ENCODE data around the gene TP53BP2. TPM values are rescaled to one million over a fixed set of nuclear protein-coding genes. Genes with fewer than 3 reads are reported as not detected.
A peak's percentile ranks its signal among the peaks of the same experiment; 100 is the strongest.
"Not testable (repeated sequence)": the region's sequence is repeated elsewhere in the genome, so short reads cannot be mapped to it uniquely, and the experiment has no call there.

Gene TP53BP2
- total RNA-seq, 1 experiment from 2014 or later = 40.4 TPM

DNA sequence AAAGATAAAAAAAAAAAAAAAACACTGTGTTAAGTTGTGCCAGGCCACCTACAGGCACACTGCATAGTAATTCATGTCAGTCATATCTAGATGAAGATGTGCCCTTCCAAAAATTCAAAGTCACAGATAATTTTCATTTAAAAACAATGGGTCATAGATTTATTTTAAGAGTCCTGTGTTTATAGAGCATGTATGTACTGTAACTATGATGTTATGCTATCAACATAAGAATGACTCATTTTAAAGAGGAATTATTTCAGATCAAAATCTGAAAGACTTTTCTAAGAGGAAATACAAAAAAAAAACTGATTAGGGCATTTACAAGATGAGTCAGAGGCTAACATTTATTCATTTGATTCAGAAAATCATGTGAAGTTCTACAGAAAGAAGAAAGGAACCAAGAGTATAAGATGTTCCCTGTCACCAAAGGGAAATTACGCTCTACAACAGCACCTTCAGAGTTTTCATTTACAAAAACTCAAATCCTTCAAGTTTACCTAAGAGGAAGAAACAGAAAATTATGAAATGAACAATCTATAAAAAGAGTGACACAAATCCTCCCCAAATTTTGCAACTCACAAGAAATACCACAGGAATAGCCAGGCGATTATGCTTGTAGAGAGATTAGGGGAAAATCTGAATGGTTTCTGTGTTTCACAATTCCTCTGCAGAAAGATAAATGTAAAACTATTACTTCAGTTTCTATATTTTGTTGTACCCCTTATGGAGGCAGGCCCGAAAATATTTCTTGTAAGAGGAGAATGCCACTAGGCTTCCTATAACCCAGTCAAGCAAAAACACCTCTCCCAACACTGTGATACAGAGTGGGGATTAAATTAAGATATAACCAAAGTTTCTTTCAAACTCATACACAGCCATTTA lies 13.8 kb downstream of the TP53BP2 start:
- Histone ChIP-seq H3K9me3 (replicated peaks) (no peaks in the 10 kb centered on the region), H3K4me1 (replicated peaks) (peaks cover 45% of the 10 kb centered on the region), H3K4me3 (no peak overlapping the region), H3K36me3 (no peaks in the 10 kb centered on the region), H3K27me3 (replicated peaks) (no peaks in the 10 kb centered on the region), H3K27ac (peak overlapping the region; percentile 74)
- DNase-seq (ENCODE audit: low read depth in 1 of 2, low spot score in 2 of 2) = peak in 1 of 2 experiments; percentile 69

DNA sequence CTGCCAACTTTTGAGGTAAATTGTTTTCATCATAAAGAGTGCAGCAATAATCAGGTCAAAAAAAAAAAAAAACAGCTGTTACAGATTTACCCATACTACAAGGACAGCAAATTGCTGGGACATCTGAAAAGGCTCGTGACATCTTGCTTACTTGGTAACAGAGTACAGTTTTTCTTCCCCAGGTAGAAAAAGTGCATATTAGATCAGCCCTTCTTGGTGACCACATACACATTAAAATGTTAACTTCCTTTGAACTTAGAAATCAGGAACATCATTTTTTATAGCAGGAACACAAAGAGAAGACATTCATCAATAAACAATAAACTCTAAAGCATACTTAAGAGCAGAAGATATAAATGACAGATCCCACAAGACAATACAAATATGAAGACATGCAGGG lies 16.1 kb downstream of the TP53BP2 start:
- Histone ChIP-seq H3K36me3 (no peaks in the 10 kb centered on the region), H3K4me3 (no peak overlapping the region), H3K27me3 (replicated peaks) (no peaks in the 10 kb centered on the region), H3K27ac (no peak overlapping the region), H3K4me1 (replicated peaks) (peaks cover 25% of the 10 kb centered on the region), H3K9me3 (replicated peaks) (no peaks in the 10 kb centered on the region)
- DNase-seq (ENCODE audit: low read depth in 1 of 2, low spot score in 2 of 2) = no peak

DNA sequence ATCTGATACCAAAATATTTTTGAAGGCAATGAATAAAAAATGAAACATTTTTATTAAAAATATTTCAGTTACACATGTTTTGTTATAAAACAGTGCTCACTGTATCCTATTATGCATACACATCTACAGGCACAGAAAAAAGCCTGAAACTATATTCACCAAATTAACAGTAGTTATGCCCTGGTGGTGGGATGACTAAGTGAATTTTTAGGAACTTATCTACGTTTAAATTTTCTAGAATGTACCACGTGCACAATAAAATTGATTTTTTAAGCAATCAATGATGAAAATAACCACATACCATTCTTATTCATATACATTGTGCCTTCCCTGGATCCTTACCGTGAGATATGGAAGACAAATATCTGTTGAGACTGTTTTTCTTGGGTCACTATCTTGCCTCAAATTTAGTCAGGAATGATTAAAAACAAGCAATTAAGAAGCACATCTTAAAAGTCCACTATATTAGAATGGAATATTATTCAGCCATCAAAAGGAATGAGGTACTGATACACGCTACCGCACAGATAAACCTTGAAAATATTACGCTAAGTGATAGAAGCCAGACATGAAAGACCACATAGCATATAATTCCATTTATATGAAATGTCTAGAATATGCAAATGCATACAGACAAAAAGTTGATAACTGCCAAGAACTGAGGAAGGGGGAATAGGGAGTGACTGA lies 17.4 kb downstream of the TP53BP2 start:
- H3K9me3 ChIP-seq (replicated peaks) = no peaks in the 10 kb centered on the region
- no peak overlapping the region for H3K27ac ChIP-seq

DNA sequence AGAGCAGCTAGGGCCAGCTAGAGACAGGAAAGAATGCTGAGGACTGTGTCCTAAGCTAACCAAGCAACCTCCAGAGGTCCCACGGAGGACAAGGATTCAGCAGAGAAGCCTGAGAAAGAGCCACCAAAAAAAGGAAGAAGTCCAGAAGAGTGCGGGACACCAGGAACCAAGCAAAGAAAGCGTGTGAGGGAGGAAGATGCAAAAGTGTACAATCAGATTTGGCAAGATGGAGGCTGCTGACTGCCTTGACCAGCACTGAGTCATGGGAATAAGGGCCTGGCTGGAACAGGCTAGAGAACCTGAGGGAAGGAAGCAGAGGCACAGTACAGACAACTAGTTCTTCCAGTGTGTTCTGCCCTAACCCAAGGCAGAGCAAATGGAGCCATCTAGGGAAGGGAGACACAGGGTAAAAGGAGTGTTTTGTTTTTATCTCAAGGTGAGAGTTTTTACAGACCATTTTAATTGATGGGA lies 18.5 kb downstream of the TP53BP2 start:
- no peak for DNase-seq (ENCODE audit: low read depth in 1 of 2, low spot score in 2 of 2)
- no peaks in the 10 kb centered on the region for H3K27me3 ChIP-seq (replicated peaks)
- H3K27ac ChIP-seq = no peak overlapping the region
- no peaks in the 10 kb centered on the region for H3K9me3 ChIP-seq (replicated peaks)
- H3K4me3 ChIP-seq = no peak overlapping the region
- no peaks in the 10 kb centered on the region for H3K36me3 ChIP-seq
- H3K4me1 ChIP-seq (replicated peaks) = peaks cover 3% of the 10 kb centered on the region

More for the DNA sequence above, 17.4 kb downstream of the TP53BP2 start:
- H3K27me3 ChIP-seq (replicated peaks) = no peaks in the 10 kb centered on the region
- H3K4me1 ChIP-seq (replicated peaks) = peaks cover 11% of the 10 kb centered on the region
- no peak overlapping the region for H3K4me3 ChIP-seq
- no peaks in the 10 kb centered on the region for H3K36me3 ChIP-seq
- no peak for DNase-seq (ENCODE audit: low read depth in 1 of 2, low spot score in 2 of 2)

DNA sequence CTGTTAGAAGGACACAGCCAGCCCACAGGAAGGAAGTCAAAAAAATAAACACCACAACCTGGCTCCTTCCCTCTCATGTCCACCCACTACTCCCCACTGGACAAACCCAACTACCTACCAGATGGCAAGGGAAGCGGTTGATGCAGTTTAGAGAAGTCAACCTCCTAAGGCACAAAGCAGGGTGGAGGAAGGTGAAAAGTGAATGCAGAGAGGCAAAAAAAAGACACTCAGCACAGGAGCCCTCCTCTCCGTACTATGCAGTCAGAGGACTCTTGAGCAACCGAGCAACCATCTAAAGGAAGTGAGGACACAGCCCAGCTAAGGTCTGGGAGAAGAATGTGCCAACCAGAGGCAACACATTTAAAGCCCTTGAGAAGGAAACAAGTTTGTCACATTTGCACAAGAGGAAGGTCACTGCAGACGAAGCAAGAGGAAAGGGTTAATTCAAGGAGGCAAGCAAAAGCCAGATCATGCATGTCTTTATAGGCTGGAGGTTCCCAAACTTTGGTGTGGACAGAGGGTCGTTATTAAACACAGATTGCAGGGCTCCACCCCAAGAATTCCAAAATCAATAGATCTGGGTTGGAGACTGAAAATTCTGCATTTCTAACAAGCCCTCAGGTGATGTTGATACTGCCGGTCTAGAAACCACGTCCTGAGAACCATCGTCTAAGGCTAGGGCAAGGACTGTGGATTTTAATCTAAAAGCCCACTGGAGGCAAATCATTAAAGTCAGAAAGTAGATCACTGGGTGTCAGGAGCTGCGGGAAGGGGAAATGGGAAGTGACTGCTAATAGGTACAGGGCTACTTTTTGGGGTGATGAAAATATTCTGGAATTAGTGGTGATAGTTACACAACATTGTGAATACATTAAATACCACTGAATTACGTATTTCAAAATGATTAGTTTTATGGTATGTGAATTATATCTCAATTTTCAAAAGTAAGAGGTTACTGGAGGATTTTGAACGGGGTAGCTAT lies 19.7 kb downstream of the TP53BP2 start:
- no peaks in the 10 kb centered on the region for H3K4me1 ChIP-seq (replicated peaks)
- no peaks in the 10 kb centered on the region for H3K9me3 ChIP-seq (replicated peaks)
- 0 out of 2 replicates have a peak, but pooled peaks cover 1% of the 10 kb centered on the region for H3K36me3 ChIP-seq
- H3K27me3 ChIP-seq (replicated peaks) = no peaks in the 10 kb centered on the region
- DNase-seq (ENCODE audit: low read depth in 1 of 2, low spot score in 2 of 2) = no peak
- no peak overlapping the region for H3K4me3 ChIP-seq
- H3K27ac ChIP-seq = no peak overlapping the region

DNA sequence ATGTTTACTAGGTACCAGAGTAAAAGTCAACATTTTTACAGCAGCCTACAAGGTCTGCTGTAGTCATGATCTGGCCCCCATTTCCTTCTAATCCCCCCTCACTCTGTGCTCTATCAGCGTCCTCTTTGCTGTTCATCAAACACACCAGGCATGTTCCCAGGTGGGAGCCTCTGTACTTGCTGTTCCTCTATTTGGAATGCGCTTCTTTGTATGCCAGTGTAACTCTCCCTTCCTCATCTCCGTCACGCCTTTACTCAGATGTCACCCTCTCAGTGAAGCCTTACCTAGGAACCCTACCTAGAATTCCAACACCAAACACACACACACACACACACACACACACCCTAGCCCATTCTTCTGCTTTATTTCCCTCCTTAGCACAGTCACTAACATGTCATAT lies 21.0 kb downstream of the TP53BP2 start:
- no peak overlapping the region for H3K27ac ChIP-seq
- H3K36me3 ChIP-seq = peaks cover 5% of the 10 kb centered on the region; the same call in 1 of the 2 replicates
- H3K4me1 ChIP-seq (replicated peaks) = peaks cover 9% of the 10 kb centered on the region
- no peaks in the 10 kb centered on the region for H3K27me3 ChIP-seq (replicated peaks)
- no peak for DNase-seq (ENCODE audit: low read depth in 1 of 2, low spot score in 2 of 2)
- no peak overlapping the region for H3K4me3 ChIP-seq
- no peaks in the 10 kb centered on the region for H3K9me3 ChIP-seq (replicated peaks)

DNA sequence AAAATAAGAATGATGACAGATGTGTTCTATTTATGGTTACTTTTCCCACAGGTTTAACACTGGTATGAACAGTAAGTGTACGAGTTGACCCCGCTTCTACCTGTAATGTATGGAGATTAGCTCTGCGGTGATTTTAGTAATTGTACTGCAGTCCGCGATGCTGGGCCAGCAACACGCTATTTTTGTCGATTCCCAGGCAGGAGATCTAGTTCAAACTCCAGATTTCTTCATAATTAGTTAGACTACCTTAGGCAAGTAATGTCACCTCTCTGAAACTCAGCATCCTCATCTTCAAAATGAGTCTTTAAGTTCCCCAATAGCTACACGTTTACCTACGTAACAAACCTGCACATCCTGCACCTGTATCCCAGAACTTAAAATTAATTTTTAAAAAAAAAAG lies 21.5 kb downstream of the TP53BP2 start:
- H3K27ac ChIP-seq = no peak overlapping the region
- H3K27me3 ChIP-seq (replicated peaks) = no peaks in the 10 kb centered on the region
- peaks cover 5% of the 10 kb centered on the region; the same call in 1 of the 2 replicates for H3K36me3 ChIP-seq
- H3K4me1 ChIP-seq (replicated peaks) = peaks cover 13% of the 10 kb centered on the region
- no peaks in the 10 kb centered on the region for H3K9me3 ChIP-seq (replicated peaks)
- H3K4me3 ChIP-seq = no peak overlapping the region
- DNase-seq (ENCODE audit: low read depth in 1 of 2, low spot score in 2 of 2) = no peak

DNA sequence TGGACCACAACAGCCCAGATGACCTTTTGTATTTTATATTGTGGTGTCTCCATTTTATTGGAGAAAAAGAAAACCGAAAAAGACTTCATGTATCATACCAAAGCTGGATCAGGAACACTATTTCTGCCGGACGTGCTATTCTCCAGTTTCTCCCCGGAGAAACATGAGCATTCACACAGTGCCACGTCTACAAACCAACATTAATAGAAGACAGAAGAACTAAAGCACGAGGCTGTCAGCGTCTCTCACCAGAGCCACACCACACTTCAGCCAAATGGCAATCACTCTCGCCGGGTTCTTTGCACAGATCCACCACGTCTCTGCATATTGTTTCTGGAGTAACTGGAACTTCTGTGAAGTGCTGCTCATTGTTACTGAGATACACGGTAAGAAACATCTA lies 24.8 kb downstream of the TP53BP2 start:
- peaks cover 21% of the 10 kb centered on the region for H3K4me1 ChIP-seq (replicated peaks)
- no peaks in the 10 kb centered on the region for H3K9me3 ChIP-seq (replicated peaks)
- H3K27me3 ChIP-seq (replicated peaks) = no peaks in the 10 kb centered on the region
- no peak for DNase-seq (ENCODE audit: low read depth in 1 of 2, low spot score in 2 of 2)
- no peak overlapping the region for H3K4me3 ChIP-seq
- H3K36me3 ChIP-seq = peaks cover 10% of the 10 kb centered on the region
- H3K27ac ChIP-seq = no peak overlapping the region

DNA sequence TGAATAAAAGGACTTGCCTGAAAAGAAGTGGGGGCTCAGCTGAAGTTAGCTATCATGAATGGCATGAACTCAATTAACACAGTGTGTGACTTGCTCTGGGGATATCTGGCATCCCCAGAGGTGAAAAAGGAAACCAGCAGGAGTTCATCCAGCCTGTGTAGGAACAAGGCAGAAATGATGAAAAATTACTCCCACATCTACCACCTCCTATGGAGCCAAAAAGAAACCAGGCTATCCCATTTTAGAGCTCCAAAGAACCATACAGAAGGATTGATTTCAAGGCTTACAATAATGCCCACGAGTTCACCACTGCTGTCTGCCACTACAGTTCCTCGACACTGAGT lies 25.3 kb downstream of the TP53BP2 start:
- Histone ChIP-seq H3K4me3 (no peak overlapping the region), H3K27ac (peak overlapping the region; percentile 38), H3K36me3 (peaks cover 15% of the 10 kb centered on the region), H3K27me3 (replicated peaks) (no peaks in the 10 kb centered on the region), H3K9me3 (replicated peaks) (no peaks in the 10 kb centered on the region), H3K4me1 (replicated peaks) (peaks cover 25% of the 10 kb centered on the region)
- no peak for DNase-seq (ENCODE audit: low read depth in 1 of 2, low spot score in 2 of 2)

DNA sequence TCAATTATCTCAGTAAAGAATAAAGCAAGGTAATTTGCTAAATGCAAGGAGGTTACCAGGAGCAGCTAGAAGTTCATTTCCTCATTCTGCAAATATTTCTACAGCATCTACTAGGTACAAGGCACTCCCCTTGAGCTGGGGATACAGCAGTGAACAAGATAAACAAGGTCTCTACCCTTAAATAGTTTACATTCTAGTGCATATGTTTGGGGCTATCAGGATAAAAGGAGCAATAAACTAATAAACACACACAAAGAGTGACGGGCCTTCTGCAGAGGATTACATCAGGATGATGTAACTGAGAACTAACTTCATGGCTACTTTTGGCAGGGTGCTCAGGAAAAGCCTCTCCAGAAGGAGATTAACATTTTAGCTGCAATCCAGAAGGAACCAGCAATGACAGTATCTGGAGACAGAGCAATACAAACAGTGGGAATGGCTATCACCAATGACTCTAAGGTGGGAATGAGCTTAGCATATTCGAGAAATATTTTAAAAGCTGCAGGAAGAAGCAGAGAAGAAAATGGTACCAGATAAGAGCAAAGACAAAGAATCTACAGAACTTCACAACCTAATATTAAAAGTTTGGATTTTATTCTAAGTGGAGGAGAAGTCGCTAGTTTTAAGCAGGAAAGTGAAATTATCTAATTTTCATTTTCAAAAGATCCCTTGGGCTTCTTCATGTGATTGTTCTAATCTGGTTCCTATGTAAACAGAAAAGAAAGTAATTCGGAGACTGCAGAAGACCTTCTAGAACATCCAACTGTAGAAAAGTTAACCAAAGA lies 25.8 kb downstream of the TP53BP2 start:
- no peaks in the 10 kb centered on the region for H3K27me3 ChIP-seq (replicated peaks)
- DNase-seq (ENCODE audit: low read depth in 1 of 2, low spot score in 2 of 2) = peak in 1 of 2 experiments; percentile 55
- peaks cover 21% of the 10 kb centered on the region for H3K36me3 ChIP-seq
- H3K4me1 ChIP-seq (replicated peaks) = peaks cover 27% of the 10 kb centered on the region
- no peaks in the 10 kb centered on the region for H3K9me3 ChIP-seq (replicated peaks)
- H3K4me3 ChIP-seq = no peak overlapping the region
- peak overlapping the region; percentile 38 for H3K27ac ChIP-seq

DNA sequence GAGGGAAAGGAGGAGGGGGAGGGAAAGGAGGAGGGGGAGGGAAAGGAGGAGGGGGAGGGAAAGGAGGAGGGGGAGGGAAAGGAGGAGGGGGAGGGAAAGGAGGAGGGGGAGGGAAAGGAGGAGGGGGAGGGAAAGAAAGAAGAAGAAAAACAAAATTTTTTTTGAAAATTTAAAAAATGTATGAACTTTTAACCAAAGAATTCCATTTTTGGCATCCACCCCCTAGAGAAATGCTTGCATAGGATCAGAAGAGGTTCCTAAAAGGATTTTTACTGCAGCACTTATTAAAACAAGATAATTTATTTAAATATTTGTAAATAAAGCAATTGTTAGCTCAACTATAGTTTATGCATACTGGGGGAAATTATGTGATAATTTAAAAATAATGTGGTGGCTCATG lies 28.5 kb downstream of the TP53BP2 start:
- not testable (repeated sequence) for H3K27me3 ChIP-seq (replicated peaks); H3K9me3 ChIP-seq (replicated peaks); DNase-seq (ENCODE audit: low read depth in 1 of 2, low spot score in 2 of 2); H3K4me3 ChIP-seq; H3K27ac ChIP-seq
- Histone ChIP-seq H3K36me3 (peaks cover 42% of the 10 kb centered on the region), H3K4me1 (replicated peaks) (peaks cover 27% of the 10 kb centered on the region)

DNA sequence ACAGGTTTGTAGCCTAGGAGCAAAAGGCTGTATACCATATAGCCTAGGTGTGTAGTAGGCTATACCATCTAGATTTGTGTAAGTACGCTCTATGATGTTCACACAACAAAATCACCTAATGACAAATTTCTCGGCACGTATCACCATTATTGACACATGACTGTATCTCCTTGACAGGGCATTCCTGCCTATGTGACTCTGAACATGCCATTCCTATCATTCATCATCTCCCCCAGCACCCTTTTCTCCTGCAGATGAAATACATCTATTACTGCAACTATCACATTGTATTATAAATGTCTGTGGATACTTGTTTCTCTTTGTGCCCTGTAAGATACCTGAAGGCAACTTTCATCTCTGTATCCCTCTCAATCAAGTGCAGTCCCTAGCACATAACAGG lies 29.9 kb downstream of the TP53BP2 start:
- Histone ChIP-seq H3K9me3 (replicated peaks) (no peaks in the 10 kb centered on the region), H3K4me1 (replicated peaks) (peaks cover 27% of the 10 kb centered on the region)
- no peak for DNase-seq (ENCODE audit: low read depth in 1 of 2, low spot score in 2 of 2)

More for the DNA sequence above, 29.9 kb downstream of the TP53BP2 start:
- peak overlapping the region; percentile 38 for H3K27ac ChIP-seq
- H3K27me3 ChIP-seq (replicated peaks) = no peaks in the 10 kb centered on the region
- H3K36me3 ChIP-seq = peaks cover 43% of the 10 kb centered on the region
- H3K4me3 ChIP-seq = no peak overlapping the region
